ENCODE measurements around the gene ZAR1.

Gene ZAR1

GRCh38 chr4:48504026-48504330, 13.9 kb downstream of the ZAR1 start:
- H3K27ac Mint-ChIP-seq = no peak overlapping the region
- no peaks in the 10 kb centered on the region for H3K9me3 Mint-ChIP-seq
- H3K4me3 Mint-ChIP-seq = no peak overlapping the region
- peaks cover 12% of the 10 kb centered on the region for H3K4me1 Mint-ChIP-seq (ENCODE audit: low read depth)
- peaks cover 51% of the 10 kb centered on the region for H3K36me3 Mint-ChIP-seq (ENCODE audit: low read depth)
- H3K27me3 Mint-ChIP-seq = no peaks in the 10 kb centered on the region

- H3K36me3 Mint-ChIP-seq (ENCODE audit: low read depth) = peaks cover 50% of the 10 kb centered on the region
- H3K27me3 Mint-ChIP-seq = no peaks in the 10 kb centered on the region
- H3K27ac Mint-ChIP-seq = no peak overlapping the region
- peaks cover 9% of the 10 kb centered on the region for H3K4me1 Mint-ChIP-seq (ENCODE audit: low read depth)
- no peak overlapping the region for H3K4me3 Mint-ChIP-seq
- H3K9me3 Mint-ChIP-seq = no peaks in the 10 kb centered on the region
Observed at GRCh38 chr4:48504352-48504751, 14.3 kb downstream of the ZAR1 start.

- H3K9me3 Mint-ChIP-seq = no peaks in the 10 kb centered on the region
- H3K27me3 Mint-ChIP-seq = no peaks in the 10 kb centered on the region
- H3K27ac Mint-ChIP-seq = no peak overlapping the region
- no peak overlapping the region for H3K4me3 Mint-ChIP-seq
- no peaks in the 10 kb centered on the region for H3K4me1 Mint-ChIP-seq (ENCODE audit: low read depth)
- H3K36me3 Mint-ChIP-seq (ENCODE audit: low read depth) = peaks cover 45% of the 10 kb centered on the region
Observed at GRCh38 chr4:48506716-48507115, 16.7 kb downstream of the ZAR1 start.

GRCh38 chr4:48509543-48509942, 19.5 kb downstream of the ZAR1 start:
- H3K4me3 Mint-ChIP-seq = no peak overlapping the region
- no peaks in the 10 kb centered on the region for H3K27me3 Mint-ChIP-seq
- no peaks in the 10 kb centered on the region for H3K4me1 Mint-ChIP-seq (ENCODE audit: low read depth)
- peaks cover 51% of the 10 kb centered on the region for H3K36me3 Mint-ChIP-seq (ENCODE audit: low read depth)
- H3K27ac Mint-ChIP-seq = no peak overlapping the region
- no peaks in the 10 kb centered on the region for H3K9me3 Mint-ChIP-seq

- Mint-ChIP-seq H3K4me1 (ENCODE audit: low read depth) (no peaks in the 10 kb centered on the region), H3K27me3 (no peaks in the 10 kb centered on the region), H3K4me3 (no peak overlapping the region), H3K9me3 (no peaks in the 10 kb centered on the region), H3K27ac (no peak overlapping the region), H3K36me3 (ENCODE audit: low read depth) (peaks cover 52% of the 10 kb centered on the region)
Observed at GRCh38 chr4:48518143-48518542, 28.1 kb downstream of the ZAR1 start.

- Mint-ChIP-seq H3K36me3 (ENCODE audit: low read depth) (peaks cover 70% of the 10 kb centered on the region), H3K9me3 (no peaks in the 10 kb centered on the region), H3K27me3 (no peaks in the 10 kb centered on the region)
Observed at GRCh38 chr4:48526406-48526805, 36.4 kb downstream of the ZAR1 start.

GRCh38 chr4:48538358-48538757, 48.3 kb downstream of the ZAR1 start:
- Mint-ChIP-seq H3K36me3 (ENCODE audit: low read depth) (peaks cover 52% of the 10 kb centered on the region), H3K4me3 (no peak overlapping the region), H3K27me3 (no peaks in the 10 kb centered on the region), H3K27ac (no peak overlapping the region), H3K4me1 (ENCODE audit: low read depth) (no peaks in the 10 kb centered on the region), H3K9me3 (no peaks in the 10 kb centered on the region)

More at GRCh38 chr4:48526406-48526805, 36.4 kb downstream of the ZAR1 start:
- H3K4me1 Mint-ChIP-seq (ENCODE audit: low read depth) = no peaks in the 10 kb centered on the region
- H3K27ac Mint-ChIP-seq = no peak overlapping the region
- no peak overlapping the region for H3K4me3 Mint-ChIP-seq

GRCh38 chr4:48539597-48539996, 49.5 kb downstream of the ZAR1 start:
- no peak overlapping the region for H3K27ac Mint-ChIP-seq
- no peaks in the 10 kb centered on the region for H3K27me3 Mint-ChIP-seq
- H3K36me3 Mint-ChIP-seq (ENCODE audit: low read depth) = peaks cover 53% of the 10 kb centered on the region
- H3K4me1 Mint-ChIP-seq (ENCODE audit: low read depth) = no peaks in the 10 kb centered on the region
- H3K9me3 Mint-ChIP-seq = no peaks in the 10 kb centered on the region
- H3K4me3 Mint-ChIP-seq = no peak overlapping the region

- Mint-ChIP-seq H3K27ac (no peak overlapping the region), H3K4me3 (no peak overlapping the region), H3K27me3 (no peaks in the 10 kb centered on the region), H3K9me3 (no peaks in the 10 kb centered on the region), H3K36me3 (ENCODE audit: low read depth) (peaks cover 59% of the 10 kb centered on the region), H3K4me1 (ENCODE audit: low read depth) (no peaks in the 10 kb centered on the region)
Observed at GRCh38 chr4:48542888-48543287, 52.8 kb downstream of the ZAR1 start.

- no peak overlapping the region for H3K4me3 Mint-ChIP-seq
- peaks cover 4% of the 10 kb centered on the region for H3K4me1 Mint-ChIP-seq (ENCODE audit: low read depth)
- peaks cover 66% of the 10 kb centered on the region for H3K36me3 Mint-ChIP-seq (ENCODE audit: low read depth)
- no peaks in the 10 kb centered on the region for H3K27me3 Mint-ChIP-seq
- no peaks in the 10 kb centered on the region for H3K9me3 Mint-ChIP-seq
- H3K27ac Mint-ChIP-seq = no peak overlapping the region
Observed at GRCh38 chr4:48543796-48544195, 53.7 kb downstream of the ZAR1 start.

Measured in stimulated activated naive CD8-positive, alpha-beta T cell treated with anti-CD3 and anti-CD28 coated beads, Interleukin-15, Interleukin-2, amounts not matched to agents 100 ng/mL and 50 ng/mL, for 24 hours (primary cell).